HL-60 (cell line): ENCODE measurements around the gene RNFT2.

ENCODE experiments used
- DNase-seq, 2 experiments: peaks; one replicate each; pipeline ENCODE4 v3.0.0-alpha.2; 2010 to 2020; ENCODE audit warnings: low read depth in 1 of 2, low spot score in 1 of 2
- H3K27ac ChIP-seq: fragments of 250-450 bp; sonication (Bioruptor Pico); replicated peaks from 2 replicates; pipeline ENCODE4 v1.5.1; 2020; ENCODE audit warnings: mild to moderate bottlenecking, moderate library complexity
- H3K27me3 ChIP-seq: fragments of 250-450 bp; sonication (Bioruptor Pico); 2 replicates; pipeline ENCODE4 v1.5.1; 2021; ENCODE audit warnings: mild to moderate bottlenecking, moderate library complexity; ENCODE audit not compliant: insufficient read depth, poor library complexity, severe bottlenecking
- H3K4me3 ChIP-seq: replicated peaks from 2 replicates; pipeline ENCODE4 v1.5.1; 2011; ENCODE audit warnings: mild to moderate bottlenecking, control low read depth, low read length; ENCODE audit not compliant: insufficient read depth
- GABPA ChIP-seq: IDR thresholded peaks from 2 replicates; pipeline ENCODE4 v1.6.1; 2012; ENCODE audit warnings: low read depth
- POLR2AphosphoS5 ChIP-seq: IDR thresholded peaks from 2 replicates; pipeline ENCODE4 v1.6.1; 2012; ENCODE audit warnings: low read depth
- SPI1 ChIP-seq: IDR thresholded peaks from 2 replicates; pipeline ENCODE4 v1.6.1; 2012; ENCODE audit warnings: low read depth, mild to moderate bottlenecking, borderline replicate concordance
- TF ChIP-seq, protein P1 (sequence below): IDR thresholded peaks from 2 replicates; pipeline ENCODE4 v1.6.1; 2012; ENCODE audit warnings: low read depth; ENCODE audit not compliant: insufficient replicate concordance
- TF ChIP-seq, protein P2 (sequence below): IDR thresholded peaks from one replicate; pipeline ENCODE4 v1.5.1; 2011; ENCODE audit warnings: low read length, control low read depth, inconsistent platforms; ENCODE audit not compliant: insufficient read depth

The RNFT2 gene

GRCh38 chr12:116718655-116719454, 19.3 kb upstream of the RNFT2 start:
- no peaks in the 10 kb centered on the region for H3K27me3 ChIP-seq
- no peak for DNase-seq
- no peak overlapping the region for H3K4me3 ChIP-seq
- no peak overlapping the region for H3K27ac ChIP-seq
- TF ChIP-seq SPI1 (no peak), GABPA (no peak), POLR2AphosphoS5 (no peak)
- TF ChIP-seq, protein P1, sequence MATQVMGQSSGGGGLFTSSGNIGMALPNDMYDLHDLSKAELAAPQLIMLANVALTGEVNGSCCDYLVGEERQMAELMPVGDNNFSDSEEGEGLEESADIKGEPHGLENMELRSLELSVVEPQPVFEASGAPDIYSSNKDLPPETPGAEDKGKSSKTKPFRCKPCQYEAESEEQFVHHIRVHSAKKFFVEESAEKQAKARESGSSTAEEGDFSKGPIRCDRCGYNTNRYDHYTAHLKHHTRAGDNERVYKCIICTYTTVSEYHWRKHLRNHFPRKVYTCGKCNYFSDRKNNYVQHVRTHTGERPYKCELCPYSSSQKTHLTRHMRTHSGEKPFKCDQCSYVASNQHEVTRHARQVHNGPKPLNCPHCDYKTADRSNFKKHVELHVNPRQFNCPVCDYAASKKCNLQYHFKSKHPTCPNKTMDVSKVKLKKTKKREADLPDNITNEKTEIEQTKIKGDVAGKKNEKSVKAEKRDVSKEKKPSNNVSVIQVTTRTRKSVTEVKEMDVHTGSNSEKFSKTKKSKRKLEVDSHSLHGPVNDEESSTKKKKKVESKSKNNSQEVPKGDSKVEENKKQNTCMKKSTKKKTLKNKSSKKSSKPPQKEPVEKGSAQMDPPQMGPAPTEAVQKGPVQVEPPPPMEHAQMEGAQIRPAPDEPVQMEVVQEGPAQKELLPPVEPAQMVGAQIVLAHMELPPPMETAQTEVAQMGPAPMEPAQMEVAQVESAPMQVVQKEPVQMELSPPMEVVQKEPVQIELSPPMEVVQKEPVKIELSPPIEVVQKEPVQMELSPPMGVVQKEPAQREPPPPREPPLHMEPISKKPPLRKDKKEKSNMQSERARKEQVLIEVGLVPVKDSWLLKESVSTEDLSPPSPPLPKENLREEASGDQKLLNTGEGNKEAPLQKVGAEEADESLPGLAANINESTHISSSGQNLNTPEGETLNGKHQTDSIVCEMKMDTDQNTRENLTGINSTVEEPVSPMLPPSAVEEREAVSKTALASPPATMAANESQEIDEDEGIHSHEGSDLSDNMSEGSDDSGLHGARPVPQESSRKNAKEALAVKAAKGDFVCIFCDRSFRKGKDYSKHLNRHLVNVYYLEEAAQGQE = no peak
- TF ChIP-seq, protein P2, sequence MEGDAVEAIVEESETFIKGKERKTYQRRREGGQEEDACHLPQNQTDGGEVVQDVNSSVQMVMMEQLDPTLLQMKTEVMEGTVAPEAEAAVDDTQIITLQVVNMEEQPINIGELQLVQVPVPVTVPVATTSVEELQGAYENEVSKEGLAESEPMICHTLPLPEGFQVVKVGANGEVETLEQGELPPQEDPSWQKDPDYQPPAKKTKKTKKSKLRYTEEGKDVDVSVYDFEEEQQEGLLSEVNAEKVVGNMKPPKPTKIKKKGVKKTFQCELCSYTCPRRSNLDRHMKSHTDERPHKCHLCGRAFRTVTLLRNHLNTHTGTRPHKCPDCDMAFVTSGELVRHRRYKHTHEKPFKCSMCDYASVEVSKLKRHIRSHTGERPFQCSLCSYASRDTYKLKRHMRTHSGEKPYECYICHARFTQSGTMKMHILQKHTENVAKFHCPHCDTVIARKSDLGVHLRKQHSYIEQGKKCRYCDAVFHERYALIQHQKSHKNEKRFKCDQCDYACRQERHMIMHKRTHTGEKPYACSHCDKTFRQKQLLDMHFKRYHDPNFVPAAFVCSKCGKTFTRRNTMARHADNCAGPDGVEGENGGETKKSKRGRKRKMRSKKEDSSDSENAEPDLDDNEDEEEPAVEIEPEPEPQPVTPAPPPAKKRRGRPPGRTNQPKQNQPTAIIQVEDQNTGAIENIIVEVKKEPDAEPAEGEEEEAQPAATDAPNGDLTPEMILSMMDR = no peak

- no peak for DNase-seq
- Histone ChIP-seq H3K4me3 (no peak overlapping the region), H3K27me3 (no peaks in the 10 kb centered on the region), H3K27ac (no peak overlapping the region)
- TF ChIP-seq GABPA (no peak), POLR2AphosphoS5 (no peak)
- TF ChIP-seq, protein P1 = no peak
Observed at GRCh38 chr12:116719731-116720528, 18.2 kb upstream of the RNFT2 start.

DNA sequence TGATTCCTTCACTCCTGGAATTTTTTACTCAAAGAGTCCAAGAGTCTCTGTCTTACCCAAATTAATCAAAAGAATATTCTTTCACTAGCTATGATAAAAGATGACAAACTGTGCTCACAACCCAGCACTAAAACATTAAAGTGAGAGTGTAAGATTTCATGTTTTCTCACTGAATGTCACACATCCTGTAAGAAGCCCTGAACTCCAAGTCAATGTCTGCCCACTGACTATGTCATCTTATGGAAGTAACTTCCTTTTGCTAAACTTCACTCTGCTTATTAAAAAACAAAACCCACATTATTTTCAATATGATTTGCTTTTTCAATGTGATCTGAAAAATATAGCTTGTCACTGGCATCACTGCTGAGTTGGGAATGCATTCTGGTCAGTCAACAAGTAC, 15.9 kb upstream of the RNFT2 start:
- no peak for DNase-seq
- Histone ChIP-seq H3K27ac (no peak overlapping the region), H3K4me3 (no peak overlapping the region), H3K27me3 (no peaks in the 10 kb centered on the region)
- TF ChIP-seq, protein P1 = no peak
- TF ChIP-seq POLR2AphosphoS5 = no peak
- TF ChIP-seq SPI1 = no peak
- no peak for TF ChIP-seq GABPA
- TF ChIP-seq, protein P2 = no peak
